ENCODE data around the gene PMM2. TPM values are rescaled to one million over a fixed set of nuclear protein-coding genes. Genes with fewer than 3 reads are reported as not detected.

The PMM2 gene
- total and polyA plus RNA-seq, 2 experiments from 2014 or later = 38.2 to 60.4 TPM

DNA sequence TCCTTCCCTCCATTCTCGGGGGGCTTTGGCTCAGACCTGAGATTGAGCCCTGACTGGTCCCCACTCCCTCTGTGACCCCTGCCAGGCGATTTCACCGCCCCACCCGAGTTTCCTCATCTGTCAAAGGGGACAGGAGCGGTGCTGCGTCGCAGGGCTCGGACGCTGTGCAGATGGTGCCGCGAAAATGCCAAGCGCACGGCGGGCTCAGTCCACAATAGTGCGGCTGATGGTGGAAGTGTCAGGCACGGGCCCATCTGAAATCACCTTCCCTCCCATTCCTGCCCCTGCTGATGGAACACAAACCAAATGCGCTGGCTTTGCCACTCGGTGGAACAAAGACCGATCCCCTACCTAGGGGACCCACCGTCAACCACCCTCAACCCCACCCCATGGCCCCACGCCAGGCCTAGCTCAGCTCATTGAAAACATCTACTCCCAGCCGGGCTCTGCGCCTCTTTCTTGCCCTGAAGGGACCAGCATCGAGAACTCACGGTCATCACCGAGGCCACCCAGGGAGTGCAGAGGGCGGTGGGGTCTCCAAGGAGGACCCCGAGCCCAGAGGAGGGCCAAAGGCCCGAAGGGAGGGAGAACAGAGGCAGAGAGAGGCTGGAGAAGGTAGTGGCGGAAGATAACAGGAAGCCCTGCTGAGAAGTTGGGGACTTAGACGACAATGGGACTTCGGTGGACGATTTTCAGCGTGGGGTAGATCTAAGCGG lies 69.7 kb downstream of the PMM2 start (continued):
- TF ChIP-seq EZH2phosphoT487 (IDR thresholded peaks at IDR 0.05; ENCODE audit: unreplicated experiment) (no peak), NANOG (IDR thresholded peaks at IDR 0.05; ENCODE audit: borderline replicate concordance) (no peak), STAT1 (IDR thresholded peaks at IDR 0.05; ENCODE audit: unreplicated experiment) (no peak), POLR2AphosphoS5 (IDR thresholded peaks at IDR 0.05; ENCODE audit: low read depth) (0 out of 2 replicates have a peak, but pooled peaks have one; percentile 19), CREB1 (CRISPR knock-in tag; IDR thresholded peaks at IDR 0.05; ENCODE audit: low read depth) (no peak)

DNA sequence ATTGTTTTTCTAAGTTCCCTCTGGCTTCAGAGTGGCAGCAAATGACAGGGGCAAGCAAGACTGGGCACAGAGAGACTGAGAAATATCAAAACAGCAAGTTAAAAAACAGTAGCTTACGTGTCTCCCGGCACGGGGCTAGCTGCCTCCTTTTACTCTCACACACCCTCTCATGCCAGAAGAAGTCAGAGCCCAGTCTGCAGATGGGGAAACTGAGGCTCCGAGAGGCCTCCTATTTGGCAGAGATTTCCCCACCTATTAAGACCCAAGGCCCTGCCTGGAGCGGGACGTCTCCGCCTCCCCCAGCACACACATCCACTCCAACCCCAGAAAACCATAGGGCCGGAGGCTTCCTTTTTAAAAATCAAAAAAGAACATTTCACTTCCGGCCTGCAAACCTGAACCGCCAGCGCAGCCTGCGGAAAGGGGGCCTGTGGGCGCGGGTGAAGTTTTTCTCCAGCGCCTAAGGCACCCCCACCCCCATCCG lies 70.3 kb downstream of the PMM2 start:
- peak overlapping the region; percentile 89 for H3K4me3 Mint-ChIP-seq
- Histone ChIP-seq H4K20me1 (replicated peaks; ENCODE audit: insufficient read depth) (peaks cover 38% of the 10 kb centered on the region), H3K79me2 (replicated peaks; ENCODE audit: insufficient read depth) (peaks cover 56% of the 10 kb centered on the region), H3K4me2 (peak overlapping the region; percentile 100), H3K9me2 (ENCODE audit: insufficient read depth) (no peaks in the 10 kb centered on the region), H2AFZ (no peak overlapping the region), H3K4me3 (peak overlapping the region; percentile 100), H3K36me3 (ENCODE audit: insufficient read depth) (no peaks in the 10 kb centered on the region), H3F3A (replicated peaks; ENCODE audit: low read depth) (peaks cover 32% of the 10 kb centered on the region), H3K27ac (ENCODE audit: low read depth) (peak overlapping the region; percentile 96), H3K27me3 (ENCODE audit: insufficient read depth) (no peaks in the 10 kb centered on the region), H3K4me1 (ENCODE audit: insufficient read depth) (peaks cover 40% of the 10 kb centered on the region)
- H3K9me3 Mint-ChIP-seq = no peaks in the 10 kb centered on the region; the same call in 2 of the 3 replicates
- peaks cover 23% of the 10 kb centered on the region for H3K36me3 Mint-ChIP-seq (ENCODE audit: low read depth)
- DNase-seq (ENCODE audit: low spot score) (no peak), ATAC-seq (no peak)
- peaks cover 45% of the 10 kb centered on the region for H3K4me1 Mint-ChIP-seq
- peaks cover 37% of the 10 kb centered on the region for H3K27me3 Mint-ChIP-seq (ENCODE audit: insufficient read depth, low read depth, poor library complexity)
- TF ChIP-seq EZH2phosphoT487 (IDR thresholded peaks at IDR 0.05; ENCODE audit: unreplicated experiment) (no peak), EZH2 (IDR thresholded peaks at IDR 0.05; ENCODE audit: low read depth, unreplicated experiment) (no peak), ZNF331 (CRISPR knock-in tag; IDR thresholded peaks at IDR 0.05; ENCODE audit: low read depth) (no peak), POLR2AphosphoS5 (IDR thresholded peaks at IDR 0.05; ENCODE audit: low read depth) (no peak), NANOG (IDR thresholded peaks at IDR 0.05; ENCODE audit: borderline replicate concordance) (no peak), JUNB (IDR thresholded peaks at IDR 0.05; ENCODE audit: unreplicated experiment) (no peak)
- TF ChIP-seq, protein P1, sequence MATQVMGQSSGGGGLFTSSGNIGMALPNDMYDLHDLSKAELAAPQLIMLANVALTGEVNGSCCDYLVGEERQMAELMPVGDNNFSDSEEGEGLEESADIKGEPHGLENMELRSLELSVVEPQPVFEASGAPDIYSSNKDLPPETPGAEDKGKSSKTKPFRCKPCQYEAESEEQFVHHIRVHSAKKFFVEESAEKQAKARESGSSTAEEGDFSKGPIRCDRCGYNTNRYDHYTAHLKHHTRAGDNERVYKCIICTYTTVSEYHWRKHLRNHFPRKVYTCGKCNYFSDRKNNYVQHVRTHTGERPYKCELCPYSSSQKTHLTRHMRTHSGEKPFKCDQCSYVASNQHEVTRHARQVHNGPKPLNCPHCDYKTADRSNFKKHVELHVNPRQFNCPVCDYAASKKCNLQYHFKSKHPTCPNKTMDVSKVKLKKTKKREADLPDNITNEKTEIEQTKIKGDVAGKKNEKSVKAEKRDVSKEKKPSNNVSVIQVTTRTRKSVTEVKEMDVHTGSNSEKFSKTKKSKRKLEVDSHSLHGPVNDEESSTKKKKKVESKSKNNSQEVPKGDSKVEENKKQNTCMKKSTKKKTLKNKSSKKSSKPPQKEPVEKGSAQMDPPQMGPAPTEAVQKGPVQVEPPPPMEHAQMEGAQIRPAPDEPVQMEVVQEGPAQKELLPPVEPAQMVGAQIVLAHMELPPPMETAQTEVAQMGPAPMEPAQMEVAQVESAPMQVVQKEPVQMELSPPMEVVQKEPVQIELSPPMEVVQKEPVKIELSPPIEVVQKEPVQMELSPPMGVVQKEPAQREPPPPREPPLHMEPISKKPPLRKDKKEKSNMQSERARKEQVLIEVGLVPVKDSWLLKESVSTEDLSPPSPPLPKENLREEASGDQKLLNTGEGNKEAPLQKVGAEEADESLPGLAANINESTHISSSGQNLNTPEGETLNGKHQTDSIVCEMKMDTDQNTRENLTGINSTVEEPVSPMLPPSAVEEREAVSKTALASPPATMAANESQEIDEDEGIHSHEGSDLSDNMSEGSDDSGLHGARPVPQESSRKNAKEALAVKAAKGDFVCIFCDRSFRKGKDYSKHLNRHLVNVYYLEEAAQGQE (IDR thresholded peaks at IDR 0.05; ENCODE audit: unreplicated experiment) = no peak
- TF ChIP-seq, protein P2, sequence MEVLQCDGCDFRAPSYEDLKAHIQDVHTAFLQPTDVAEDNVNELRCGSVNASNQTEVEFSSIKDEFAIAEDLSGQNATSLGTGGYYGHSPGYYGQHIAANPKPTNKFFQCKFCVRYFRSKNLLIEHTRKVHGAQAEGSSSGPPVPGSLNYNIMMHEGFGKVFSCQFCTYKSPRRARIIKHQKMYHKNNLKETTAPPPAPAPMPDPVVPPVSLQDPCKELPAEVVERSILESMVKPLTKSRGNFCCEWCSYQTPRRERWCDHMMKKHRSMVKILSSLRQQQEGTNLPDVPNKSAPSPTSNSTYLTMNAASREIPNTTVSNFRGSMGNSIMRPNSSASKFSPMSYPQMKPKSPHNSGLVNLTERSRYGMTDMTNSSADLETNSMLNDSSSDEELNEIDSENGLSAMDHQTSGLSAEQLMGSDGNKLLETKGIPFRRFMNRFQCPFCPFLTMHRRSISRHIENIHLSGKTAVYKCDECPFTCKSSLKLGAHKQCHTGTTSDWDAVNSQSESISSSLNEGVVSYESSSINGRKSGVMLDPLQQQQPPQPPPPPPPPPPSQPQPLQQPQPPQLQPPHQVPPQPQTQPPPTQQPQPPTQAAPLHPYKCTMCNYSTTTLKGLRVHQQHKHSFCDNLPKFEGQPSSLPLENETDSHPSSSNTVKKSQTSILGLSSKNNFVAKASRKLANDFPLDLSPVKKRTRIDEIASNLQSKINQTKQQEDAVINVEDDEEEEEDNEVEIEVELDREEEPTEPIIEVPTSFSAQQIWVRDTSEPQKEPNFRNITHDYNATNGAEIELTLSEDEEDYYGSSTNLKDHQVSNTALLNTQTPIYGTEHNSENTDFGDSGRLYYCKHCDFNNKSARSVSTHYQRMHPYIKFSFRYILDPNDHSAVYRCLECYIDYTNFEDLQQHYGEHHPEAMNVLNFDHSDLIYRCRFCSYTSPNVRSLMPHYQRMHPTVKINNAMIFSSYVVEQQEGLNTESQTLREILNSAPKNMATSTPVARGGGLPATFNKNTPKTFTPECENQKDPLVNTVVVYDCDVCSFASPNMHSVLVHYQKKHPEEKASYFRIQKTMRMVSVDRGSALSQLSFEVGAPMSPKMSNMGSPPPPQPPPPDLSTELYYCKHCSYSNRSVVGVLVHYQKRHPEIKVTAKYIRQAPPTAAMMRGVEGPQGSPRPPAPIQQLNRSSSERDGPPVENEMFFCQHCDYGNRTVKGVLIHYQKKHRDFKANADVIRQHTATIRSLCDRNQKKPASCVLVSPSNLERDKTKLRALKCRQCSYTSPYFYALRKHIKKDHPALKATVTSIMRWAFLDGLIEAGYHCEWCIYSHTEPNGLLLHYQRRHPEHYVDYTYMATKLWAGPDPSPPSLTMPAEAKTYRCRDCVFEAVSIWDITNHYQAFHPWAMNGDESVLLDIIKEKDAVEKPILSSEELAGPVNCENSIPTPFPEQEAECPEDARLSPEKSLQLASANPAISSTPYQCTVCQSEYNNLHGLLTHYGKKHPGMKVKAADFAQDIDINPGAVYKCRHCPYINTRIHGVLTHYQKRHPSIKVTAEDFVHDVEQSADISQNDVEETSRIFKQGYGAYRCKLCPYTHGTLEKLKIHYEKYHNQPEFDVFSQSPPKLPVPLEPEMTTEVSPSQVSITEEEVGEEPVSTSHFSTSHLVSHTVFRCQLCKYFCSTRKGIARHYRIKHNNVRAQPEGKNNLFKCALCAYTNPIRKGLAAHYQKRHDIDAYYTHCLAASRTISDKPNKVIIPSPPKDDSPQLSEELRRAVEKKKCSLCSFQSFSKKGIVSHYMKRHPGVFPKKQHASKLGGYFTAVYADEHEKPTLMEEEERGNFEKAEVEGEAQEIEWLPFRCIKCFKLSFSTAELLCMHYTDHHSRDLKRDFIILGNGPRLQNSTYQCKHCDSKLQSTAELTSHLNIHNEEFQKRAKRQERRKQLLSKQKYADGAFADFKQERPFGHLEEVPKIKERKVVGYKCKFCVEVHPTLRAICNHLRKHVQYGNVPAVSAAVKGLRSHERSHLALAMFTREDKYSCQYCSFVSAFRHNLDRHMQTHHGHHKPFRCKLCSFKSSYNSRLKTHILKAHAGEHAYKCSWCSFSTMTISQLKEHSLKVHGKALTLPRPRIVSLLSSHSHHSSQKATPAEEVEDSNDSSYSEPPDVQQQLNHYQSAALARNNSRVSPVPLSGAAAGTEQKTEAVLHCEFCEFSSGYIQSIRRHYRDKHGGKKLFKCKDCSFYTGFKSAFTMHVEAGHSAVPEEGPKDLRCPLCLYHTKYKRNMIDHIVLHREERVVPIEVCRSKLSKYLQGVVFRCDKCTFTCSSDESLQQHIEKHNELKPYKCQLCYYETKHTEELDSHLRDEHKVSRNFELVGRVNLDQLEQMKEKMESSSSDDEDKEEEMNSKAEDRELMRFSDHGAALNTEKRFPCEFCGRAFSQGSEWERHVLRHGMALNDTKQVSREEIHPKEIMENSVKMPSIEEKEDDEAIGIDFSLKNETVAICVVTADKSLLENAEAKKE (CRISPR knock-in tag; IDR thresholded peaks at IDR 0.05) = no peak
- peak overlapping the region; percentile 80 for H3K27ac Mint-ChIP-seq
